NCI-H128 (cell line): ENCODE results near the gene NDUFB3.

ENCODE experiments used
- DNase-seq: peaks from one replicate; lab custom pipeline; 2025; ENCODE audit not compliant: unreplicated experiment; lab: John Stamatoyannopoulos, UW

NDUFB3 gene

DNA sequence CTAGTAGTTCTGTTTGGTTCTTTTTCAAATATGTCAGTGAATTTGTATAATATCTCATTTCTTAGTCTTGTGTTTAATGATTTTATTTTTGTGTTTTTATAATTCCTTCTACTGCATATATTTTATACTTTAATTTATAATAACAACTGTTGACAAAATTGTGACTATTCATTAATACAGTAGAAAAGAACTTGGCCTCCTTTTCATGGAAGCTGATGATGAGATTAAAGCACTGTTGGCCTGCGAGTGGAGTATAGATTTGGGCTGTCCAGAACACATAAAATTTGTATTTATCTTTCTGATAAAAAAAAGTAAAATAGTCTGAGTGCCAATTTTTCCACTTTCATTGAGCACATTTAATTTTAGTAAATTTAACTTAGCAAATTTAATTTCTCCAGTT is 56.2 kb downstream of the NDUFB3 start:
- no peak for DNase-seq

DNA sequence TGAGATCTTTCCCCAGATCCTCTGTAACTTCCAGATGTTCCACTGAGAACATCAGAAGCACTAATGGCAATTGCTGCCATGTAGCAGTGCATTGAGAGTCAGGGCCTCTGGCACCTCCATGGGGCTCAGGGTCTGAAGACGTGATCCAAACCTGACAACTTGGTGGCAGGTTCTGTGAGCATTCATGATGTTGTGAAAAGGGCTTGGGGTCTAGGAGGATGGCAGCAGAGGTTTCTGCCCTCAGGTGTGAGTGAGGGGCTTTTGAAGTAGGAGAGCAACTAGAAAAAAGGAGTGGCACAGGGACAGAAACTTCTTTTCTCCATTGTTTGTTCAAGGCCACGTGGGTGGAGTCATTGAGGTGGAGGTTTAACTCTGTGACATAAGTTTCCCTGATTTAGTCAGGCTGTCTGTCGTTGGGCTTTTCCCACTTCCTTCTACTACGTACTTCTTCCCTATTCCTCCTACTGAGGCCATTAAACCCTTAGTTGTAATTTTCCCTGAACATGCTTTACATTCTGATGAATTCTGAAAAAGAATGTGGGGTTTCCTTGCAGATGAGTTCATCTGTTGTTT is 57.2 kb downstream of the NDUFB3 start:
- no peak for DNase-seq

- DNase-seq = no peak
These were observed 58.9 kb downstream of the NDUFB3 start for GRCh38 chr2:201130524-201131186.

GRCh38 chr2:201132518-201132917 is 60.7 kb downstream of the NDUFB3 start:
- no peak for DNase-seq
